ENCODE measurements around the gene ENTPD1.

DNA sequence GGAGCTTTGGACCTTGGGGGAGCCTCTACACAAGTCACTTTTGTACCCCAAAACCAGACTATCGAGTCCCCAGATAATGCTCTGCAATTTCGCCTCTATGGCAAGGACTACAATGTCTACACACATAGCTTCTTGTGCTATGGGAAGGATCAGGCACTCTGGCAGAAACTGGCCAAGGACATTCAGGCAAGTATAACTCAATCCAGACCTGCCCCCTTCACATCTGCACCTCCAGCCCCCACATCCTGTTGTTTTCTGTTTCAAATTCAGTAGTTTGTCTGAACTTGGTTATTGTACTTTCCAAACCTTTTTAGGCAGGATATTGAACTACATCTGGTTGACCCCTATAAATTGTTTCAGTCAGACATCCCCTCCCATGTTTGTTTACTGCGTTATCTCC lies 89.4 kb downstream of the ENTPD1 start:
- TF ChIP-seq, protein P1, sequence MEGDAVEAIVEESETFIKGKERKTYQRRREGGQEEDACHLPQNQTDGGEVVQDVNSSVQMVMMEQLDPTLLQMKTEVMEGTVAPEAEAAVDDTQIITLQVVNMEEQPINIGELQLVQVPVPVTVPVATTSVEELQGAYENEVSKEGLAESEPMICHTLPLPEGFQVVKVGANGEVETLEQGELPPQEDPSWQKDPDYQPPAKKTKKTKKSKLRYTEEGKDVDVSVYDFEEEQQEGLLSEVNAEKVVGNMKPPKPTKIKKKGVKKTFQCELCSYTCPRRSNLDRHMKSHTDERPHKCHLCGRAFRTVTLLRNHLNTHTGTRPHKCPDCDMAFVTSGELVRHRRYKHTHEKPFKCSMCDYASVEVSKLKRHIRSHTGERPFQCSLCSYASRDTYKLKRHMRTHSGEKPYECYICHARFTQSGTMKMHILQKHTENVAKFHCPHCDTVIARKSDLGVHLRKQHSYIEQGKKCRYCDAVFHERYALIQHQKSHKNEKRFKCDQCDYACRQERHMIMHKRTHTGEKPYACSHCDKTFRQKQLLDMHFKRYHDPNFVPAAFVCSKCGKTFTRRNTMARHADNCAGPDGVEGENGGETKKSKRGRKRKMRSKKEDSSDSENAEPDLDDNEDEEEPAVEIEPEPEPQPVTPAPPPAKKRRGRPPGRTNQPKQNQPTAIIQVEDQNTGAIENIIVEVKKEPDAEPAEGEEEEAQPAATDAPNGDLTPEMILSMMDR (conservative IDR thresholded peaks at IDR 0.05) = no peak
- no peak for TF ChIP-seq EZH2 (IDR thresholded peaks at IDR 0.05; ENCODE audit: low read depth)
